Pancreas (tissue), 10 donors: ENCODE data around the gene REPS2. TPM values are rescaled to one million over a fixed set of nuclear protein-coding genes. Genes with fewer than 3 reads are reported as not detected.

Experiments
- ATAC-seq, 4 donors: fragments of 200-7000 bp; cut with Tn5 transposase; one replicate each; pipeline versions ENCODE4 v1.8.0 to v1.9.1; 2020; ENCODE audit warnings: mild to moderate bottlenecking in 4 of 4, moderate library complexity in 4 of 4
- DNase-seq, 6 donors: peaks; one replicate each; pipeline ENCODE4 v3.0.0-alpha.2; 2020
- FAIRE-seq: peaks from 2 replicates; lab custom pipeline; 2012; peaks lifted over from hg19 to GRCh38; lab: Jason Lieb, UNC
- H3K27ac ChIP-seq, 4 donors: fragments of 200-600 bp; sonication (generic); 1 replicate in 3 of 4; 2 replicates in 1 of 4; pipeline versions ENCODE4 v1.5.0 to v1.8.0; 2020
- H3K27me3 ChIP-seq, 4 donors: fragments of 200-600 bp; one replicate each; pipeline ENCODE4 v1.8.0; 2021
- H3K36me3 ChIP-seq, 3 donors: fragments of 200-600 bp; sonication (generic) in 1 of 3; one replicate each; pipeline versions ENCODE4 v1.5.0 to v1.8.0; 2020 to 2021
- H3K4me1 ChIP-seq, 3 donors: fragments of 200-600 bp; one replicate each; pipeline ENCODE4 v1.8.0; 2021
- H3K4me3 ChIP-seq, 4 donors: fragments of 200-600 bp; sonication (generic) in 2 of 4; one replicate each; pipeline versions ENCODE4 v1.5.0 to v1.8.0; 2020 to 2021
- H3K9me3 ChIP-seq, 4 donors: fragments of 200-600 bp; one replicate each; pipeline ENCODE4 v1.8.0; 2021
- WGBS, 2 donors: extraction: QIAGEN DNeasy Blood & Tissue Kit; methylation state at CpG; one replicate each; pipeline ENCODE4 v1.1.7; 2013; 5-methylcytosine and 5-hydroxymethylcytosine counted together
- intact Hi-C, 3 donors: fragments of 100-400 bp; cut with DNase I; formaldehyde crosslinking; loops; one replicate each; pipeline versions ENCODE4 v1.11.1 to v1.14.2; 2022
- polyA plus RNA-seq, 2 donors: library from polyadenylated mRNA; stranded (reverse); fragments of 200-250 nt; gene quantifications; one replicate each; pipeline ENCODE4 v1.2.3, GENCODE V29; 2013
- total RNA-seq, 6 donors: library from RNA; stranded (reverse); fragmentation: NEBNext Ultra II Directional in 4 of 6; extraction: Animal tissue kit (Norgen Biotek cat#: 25700) in 4 of 6; gene quantifications; one replicate each; pipeline versions ENCODE4 v1.2.1 to v1.2.4, GENCODE V29; 2021 to 2023
- TF ChIP-seq, protein P1 (sequence below), 4 donors: fragments of 200-600 bp; sonication (generic) in 3 of 4; IDR thresholded peaks; one replicate each; pipeline versions ENCODE4 v1.5.0 to v1.8.0; 2021; ENCODE audit warnings: antibody characterized with exemption in 4 of 4
- donor health status: healthy with polysubstance abuse.
- donor health status: DM: no; HTN: no; CAD: no; lungs with moderate emphysema.
- donor health status: DM: no; HTN: no; CAD: no.
- donor health status: control.
- donor health status: control.
- donor health status: Bipolar disorder and iron deficiency.
- donor health status: DM: yes; HTN: yes; CAD: no.
- donor health status: DM: no; HTN: no; CAD: no.
- donor health status: DM: no; HTN: no; CAD: no.
- donor health status: DM: yes; HTN: yes; CAD: no.

Gene REPS2
- total and polyA plus RNA-seq, 8 donors, result 5.2 to 29.3 (median 15.3) TPM

DNA sequence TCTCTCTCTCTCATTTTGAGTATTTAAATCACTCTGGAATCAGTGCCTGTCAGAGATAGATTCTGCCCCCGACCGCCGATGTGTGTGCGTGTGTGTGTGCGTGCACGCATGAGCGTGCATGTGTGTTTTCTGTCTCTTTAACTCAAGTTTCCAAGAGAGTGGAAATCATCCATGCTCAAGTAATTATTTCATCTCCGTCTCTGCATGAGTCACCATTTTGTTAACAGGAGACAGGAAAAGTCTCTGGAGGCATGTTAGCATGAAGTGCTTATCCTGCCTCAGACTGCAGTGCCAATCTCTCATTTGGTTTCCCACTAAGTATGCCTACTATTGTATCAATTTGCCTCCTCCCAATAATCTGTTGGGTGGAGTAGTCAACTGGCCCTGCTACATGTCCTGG, 245.6 kb downstream of the REPS2 start:
- 89 to 91% methylated on average over 8 of the region's 8 CpGs for WGBS, 2 donors
- peaks cover 0 to 3% (median 0%) of the 10 kb centered on the region in 4 donors for H3K27me3 ChIP-seq
- TF ChIP-seq, protein P1, sequence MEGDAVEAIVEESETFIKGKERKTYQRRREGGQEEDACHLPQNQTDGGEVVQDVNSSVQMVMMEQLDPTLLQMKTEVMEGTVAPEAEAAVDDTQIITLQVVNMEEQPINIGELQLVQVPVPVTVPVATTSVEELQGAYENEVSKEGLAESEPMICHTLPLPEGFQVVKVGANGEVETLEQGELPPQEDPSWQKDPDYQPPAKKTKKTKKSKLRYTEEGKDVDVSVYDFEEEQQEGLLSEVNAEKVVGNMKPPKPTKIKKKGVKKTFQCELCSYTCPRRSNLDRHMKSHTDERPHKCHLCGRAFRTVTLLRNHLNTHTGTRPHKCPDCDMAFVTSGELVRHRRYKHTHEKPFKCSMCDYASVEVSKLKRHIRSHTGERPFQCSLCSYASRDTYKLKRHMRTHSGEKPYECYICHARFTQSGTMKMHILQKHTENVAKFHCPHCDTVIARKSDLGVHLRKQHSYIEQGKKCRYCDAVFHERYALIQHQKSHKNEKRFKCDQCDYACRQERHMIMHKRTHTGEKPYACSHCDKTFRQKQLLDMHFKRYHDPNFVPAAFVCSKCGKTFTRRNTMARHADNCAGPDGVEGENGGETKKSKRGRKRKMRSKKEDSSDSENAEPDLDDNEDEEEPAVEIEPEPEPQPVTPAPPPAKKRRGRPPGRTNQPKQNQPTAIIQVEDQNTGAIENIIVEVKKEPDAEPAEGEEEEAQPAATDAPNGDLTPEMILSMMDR (IDR thresholded peaks at IDR 0.05), result no peak
- ATAC-seq, result no peak
- no peak overlapping the region for H3K4me3 ChIP-seq
- intact Hi-C loops, result no loop called here
- no peaks in the 10 kb centered on the region for H3K4me1 ChIP-seq
- DNase-seq, result no peak
- no peak for FAIRE-seq
- no peaks in the 10 kb centered on the region for H3K9me3 ChIP-seq
- H3K36me3 ChIP-seq, result no peaks in the 10 kb centered on the region
- no peak overlapping the region for H3K27ac ChIP-seq

Other genes starting within 250 kb of the REPS2 start
- gene CTPS2, start 234.0 kb upstream of the REPS2 start, total RNA-seq, result 10 to 100 TPM in 1 of 6 donors, 1 to 10 TPM in 5; 5.7 to 13.3 (median 8.5) TPM
- 10 to 100 TPM; 10.1 to 11.5 TPM for gene CTPS2, start 234.0 kb upstream of the REPS2 start, polyA plus RNA-seq
- gene SYAP1, start 227.0 kb upstream of the REPS2 start, total RNA-seq, result 10 to 100 TPM in 5 of 6 donors, 1 to 10 TPM in 1; 9.1 to 21.5 (median 14.0) TPM
- 1 to 10 TPM; 6.4 to 9.3 TPM for gene SYAP1, start 227.0 kb upstream of the REPS2 start, polyA plus RNA-seq
- gene TXLNG, start 160.2 kb upstream of the REPS2 start, total RNA-seq, result 1 to 10 TPM; 4.7 to 8.6 (median 5.8) TPM
- 10 to 100 TPM in 1 of 2 donors, 1 to 10 TPM in 1; 5.2 to 11.3 TPM for gene TXLNG, start 160.2 kb upstream of the REPS2 start, polyA plus RNA-seq
- gene RBBP7, start 76.3 kb upstream of the REPS2 start, total RNA-seq, result 10 to 100 TPM; 29.1 to 46.2 (median 40.9) TPM
- 10 to 100 TPM; 52.3 to 90.0 TPM for gene RBBP7, start 76.3 kb upstream of the REPS2 start, polyA plus RNA-seq